DOHH2 (cell line): ENCODE measurements around the gene GBGT1.

Experiments
- H3F3A ChIP-seq: fragments of 200-600 bp; sonication (generic), shearing (Covaris generic); 2 replicates; pipeline ENCODE4 v1.6.0; 2016; ENCODE audit warnings: antibody characterized with exemption, mild to moderate bottlenecking; ENCODE audit not compliant: control insufficient read depth, insufficient read depth
- H3K27ac ChIP-seq: fragments of 200-600 bp; sonication (generic); 2 replicates; pipeline ENCODE4 v1.5.1; 2014; ENCODE audit warnings: low read depth, mild to moderate bottlenecking, low read length, moderate library complexity
- H3K27me3 ChIP-seq: fragments of 200-600 bp; sonication (generic); 2 replicates; pipeline ENCODE4 v1.6.1; 2014; ENCODE audit warnings: mild to moderate bottlenecking, low read length, mixed read lengths; ENCODE audit not compliant: control insufficient read depth
- H3K36me3 ChIP-seq: fragments of 200-600 bp; sonication (generic); 2 replicates; pipeline ENCODE4 v1.6.1; 2014; ENCODE audit warnings: mild to moderate bottlenecking, low read length, moderate library complexity, mixed read lengths; ENCODE audit not compliant: control insufficient read depth
- H3K4me1 ChIP-seq: fragments of 200-600 bp; sonication (generic); 2 replicates; pipeline ENCODE4 v1.6.1; 2014; ENCODE audit warnings: mild to moderate bottlenecking, low read length, mixed read lengths; ENCODE audit not compliant: control insufficient read depth
- H3K4me2 ChIP-seq: fragments of 200-600 bp; sonication (generic); 2 replicates; pipeline ENCODE4 v1.6.0; 2014; ENCODE audit warnings: mild to moderate bottlenecking, low read length, moderate library complexity
- H3K4me3 ChIP-seq: fragments of 200-600 bp; sonication (generic); 2 replicates; pipeline ENCODE4 v1.5.1; 2014; ENCODE audit warnings: mild to moderate bottlenecking, low read length, mixed read lengths
- H3K79me2 ChIP-seq: fragments of 200-600 bp; sonication (generic); 2 replicates; pipeline ENCODE4 v1.6.1; 2014; ENCODE audit warnings: mild to moderate bottlenecking, low read length, mixed read lengths; ENCODE audit not compliant: control insufficient read depth
- H3K9me2 ChIP-seq: fragments of 200-600 bp; sonication (generic); replicated peaks from 2 replicates; pipeline ENCODE4 v1.6.1; 2014; ENCODE audit warnings: mild to moderate bottlenecking, low read length, mixed read lengths; ENCODE audit not compliant: control insufficient read depth
- H3K9me3 ChIP-seq: fragments of 200-600 bp; sonication (generic); 2 replicates; pipeline ENCODE4 v1.6.1; 2014; ENCODE audit warnings: antibody characterized with exemption, low read length, mixed read lengths; ENCODE audit not compliant: control insufficient read depth, insufficient read depth
- H4K20me1 ChIP-seq: fragments of 200-600 bp; sonication (generic); 2 replicates; pipeline ENCODE4 v1.6.0; 2014; ENCODE audit warnings: low read depth, mild to moderate bottlenecking, antibody characterized with exemption, low read length, moderate library complexity; ENCODE audit not compliant: control insufficient read depth, insufficient read depth
- CTCF ChIP-seq: fragments of 200-600 bp; sonication (generic); IDR thresholded peaks from one replicate; pipeline ENCODE4 v1.5.1; 2014; ENCODE audit warnings: antibody characterized with exemption, mild to moderate bottlenecking, low read depth, low read length; ENCODE audit not compliant: poor library complexity, severe bottlenecking
- EZH2phosphoT487 ChIP-seq: fragments of 200-600 bp; sonication (generic); IDR thresholded peaks from 2 replicates; pipeline ENCODE4 v1.6.1; 2017; ENCODE audit warnings: borderline replicate concordance, mild to moderate bottlenecking, antibody characterized with exemption, low read length, moderate library complexity, mixed read lengths

The GBGT1 gene

GRCh38 chr9:133201424-133202144 lies 37.9 kb upstream of the GBGT1 start:
- Histone ChIP-seq H3K27ac (no peak overlapping the region), H3K79me2 (no peaks in the 10 kb centered on the region), H4K20me1 (no peaks in the 10 kb centered on the region), H3K36me3 (no peaks in the 10 kb centered on the region), H3K4me2 (no peak overlapping the region), H3K4me3 (no peak overlapping the region), H3K27me3 (no peaks in the 10 kb centered on the region), H3K9me3 (no peaks in the 10 kb centered on the region), H3F3A (no peaks in the 10 kb centered on the region), H3K9me2 (no peaks in the 10 kb centered on the region), H3K4me1 (no peaks in the 10 kb centered on the region)
- TF ChIP-seq EZH2phosphoT487 (no peak), CTCF (no peak)

- H3K9me3 ChIP-seq, result no peaks in the 10 kb centered on the region
- no peaks in the 10 kb centered on the region for H4K20me1 ChIP-seq
- no peaks in the 10 kb centered on the region for H3K4me1 ChIP-seq
- H3K79me2 ChIP-seq, result no peaks in the 10 kb centered on the region
- no peaks in the 10 kb centered on the region for H3K36me3 ChIP-seq
- H3K4me2 ChIP-seq, result no peak overlapping the region
- no peaks in the 10 kb centered on the region for H3K27me3 ChIP-seq
- no peak for TF ChIP-seq EZH2phosphoT487
- no peak for TF ChIP-seq CTCF
- no peaks in the 10 kb centered on the region for H3F3A ChIP-seq
- H3K4me3 ChIP-seq, result no peak overlapping the region
- no peak overlapping the region for H3K27ac ChIP-seq
- no peaks in the 10 kb centered on the region for H3K9me2 ChIP-seq
Measured at GRCh38 chr9:133200631-133201030, 36.9 kb upstream of the GBGT1 start.

GRCh38 chr9:133199648-133200321 lies 36.1 kb upstream of the GBGT1 start:
- H3F3A ChIP-seq, result no peaks in the 10 kb centered on the region
- H3K36me3 ChIP-seq, result no peaks in the 10 kb centered on the region
- no peak overlapping the region for H3K27ac ChIP-seq
- no peaks in the 10 kb centered on the region for H4K20me1 ChIP-seq
- H3K9me3 ChIP-seq, result no peaks in the 10 kb centered on the region
- no peak overlapping the region for H3K4me3 ChIP-seq
- no peak overlapping the region for H3K4me2 ChIP-seq
- TF ChIP-seq EZH2phosphoT487 (no peak), CTCF (no peak)
- H3K9me2 ChIP-seq, result no peaks in the 10 kb centered on the region
- H3K79me2 ChIP-seq, result no peaks in the 10 kb centered on the region
- H3K4me1 ChIP-seq, result no peaks in the 10 kb centered on the region
- H3K27me3 ChIP-seq, result no peaks in the 10 kb centered on the region
